Measurements from ENCODE around the gene TMC1. TPM values are rescaled to one million over a fixed set of nuclear protein-coding genes. Genes with fewer than 3 reads are reported as not detected.

TMC1 gene
- total and polyA plus RNA-seq, 2 of the 13 experiments (the other 11 are each of a cell fraction or from before 2014, with no cell fraction given), result 0.02 to 0.03 TPM

DNA sequence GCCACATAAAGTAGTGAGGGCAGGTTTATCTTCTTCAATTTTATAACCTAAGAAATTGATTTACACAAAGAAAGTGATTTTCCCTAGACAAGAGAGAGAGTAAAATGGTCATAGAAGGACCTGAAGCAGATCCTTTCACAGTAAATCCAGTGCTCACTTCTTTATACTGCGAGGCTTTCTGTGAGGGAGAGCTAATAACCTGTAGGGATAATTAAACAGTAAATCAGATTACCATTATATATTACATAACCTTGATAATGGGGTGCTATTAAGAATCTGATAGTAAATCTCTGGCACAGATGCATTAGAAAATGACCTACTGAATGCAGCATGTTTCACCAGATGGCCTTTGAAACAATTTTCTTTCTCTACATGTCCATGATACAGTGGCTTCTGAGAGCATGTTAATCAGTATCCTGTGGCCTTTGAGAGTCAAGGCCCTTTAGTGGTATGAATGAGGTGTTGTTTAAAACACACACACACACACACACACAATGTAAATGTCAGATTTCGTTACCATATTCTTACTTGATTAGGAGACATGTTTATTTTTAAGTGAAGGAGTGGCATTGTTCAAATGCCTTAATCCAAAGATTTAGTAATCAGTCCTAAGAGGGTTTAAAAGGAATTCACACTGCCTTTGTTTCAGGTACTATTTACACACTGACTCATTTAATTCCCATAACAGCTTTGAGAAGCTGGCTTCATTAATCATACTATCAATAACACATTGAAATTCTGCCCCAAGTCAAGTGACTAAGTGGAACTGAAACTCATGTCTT lies 306.7 kb downstream of the TMC1 start (continued):
- TF ChIP-seq, protein P1, sequence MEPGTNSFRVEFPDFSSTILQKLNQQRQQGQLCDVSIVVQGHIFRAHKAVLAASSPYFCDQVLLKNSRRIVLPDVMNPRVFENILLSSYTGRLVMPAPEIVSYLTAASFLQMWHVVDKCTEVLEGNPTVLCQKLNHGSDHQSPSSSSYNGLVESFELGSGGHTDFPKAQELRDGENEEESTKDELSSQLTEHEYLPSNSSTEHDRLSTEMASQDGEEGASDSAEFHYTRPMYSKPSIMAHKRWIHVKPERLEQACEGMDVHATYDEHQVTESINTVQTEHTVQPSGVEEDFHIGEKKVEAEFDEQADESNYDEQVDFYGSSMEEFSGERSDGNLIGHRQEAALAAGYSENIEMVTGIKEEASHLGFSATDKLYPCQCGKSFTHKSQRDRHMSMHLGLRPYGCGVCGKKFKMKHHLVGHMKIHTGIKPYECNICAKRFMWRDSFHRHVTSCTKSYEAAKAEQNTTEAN (CRISPR knock-in tag; conservative IDR thresholded peaks at IDR 0.05), result no peak
- TF ChIP-seq, protein P2, sequence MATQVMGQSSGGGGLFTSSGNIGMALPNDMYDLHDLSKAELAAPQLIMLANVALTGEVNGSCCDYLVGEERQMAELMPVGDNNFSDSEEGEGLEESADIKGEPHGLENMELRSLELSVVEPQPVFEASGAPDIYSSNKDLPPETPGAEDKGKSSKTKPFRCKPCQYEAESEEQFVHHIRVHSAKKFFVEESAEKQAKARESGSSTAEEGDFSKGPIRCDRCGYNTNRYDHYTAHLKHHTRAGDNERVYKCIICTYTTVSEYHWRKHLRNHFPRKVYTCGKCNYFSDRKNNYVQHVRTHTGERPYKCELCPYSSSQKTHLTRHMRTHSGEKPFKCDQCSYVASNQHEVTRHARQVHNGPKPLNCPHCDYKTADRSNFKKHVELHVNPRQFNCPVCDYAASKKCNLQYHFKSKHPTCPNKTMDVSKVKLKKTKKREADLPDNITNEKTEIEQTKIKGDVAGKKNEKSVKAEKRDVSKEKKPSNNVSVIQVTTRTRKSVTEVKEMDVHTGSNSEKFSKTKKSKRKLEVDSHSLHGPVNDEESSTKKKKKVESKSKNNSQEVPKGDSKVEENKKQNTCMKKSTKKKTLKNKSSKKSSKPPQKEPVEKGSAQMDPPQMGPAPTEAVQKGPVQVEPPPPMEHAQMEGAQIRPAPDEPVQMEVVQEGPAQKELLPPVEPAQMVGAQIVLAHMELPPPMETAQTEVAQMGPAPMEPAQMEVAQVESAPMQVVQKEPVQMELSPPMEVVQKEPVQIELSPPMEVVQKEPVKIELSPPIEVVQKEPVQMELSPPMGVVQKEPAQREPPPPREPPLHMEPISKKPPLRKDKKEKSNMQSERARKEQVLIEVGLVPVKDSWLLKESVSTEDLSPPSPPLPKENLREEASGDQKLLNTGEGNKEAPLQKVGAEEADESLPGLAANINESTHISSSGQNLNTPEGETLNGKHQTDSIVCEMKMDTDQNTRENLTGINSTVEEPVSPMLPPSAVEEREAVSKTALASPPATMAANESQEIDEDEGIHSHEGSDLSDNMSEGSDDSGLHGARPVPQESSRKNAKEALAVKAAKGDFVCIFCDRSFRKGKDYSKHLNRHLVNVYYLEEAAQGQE (IDR thresholded peaks at IDR 0.05; ENCODE audit: borderline replicate concordance in 1 of 2, low read depth in 1 of 2, low read length in 2 of 2), result no peak
- TF ChIP-seq KAT8 (CRISPR knock-in tag; IDR thresholded peaks at IDR 0.05) (no peak; the same call in 1 of the 2 replicates), HNRNPH1 (optimal IDR thresholded peaks at IDR 0.05; ENCODE audit: low read depth, low read length) (no peak), TCF12 (IDR thresholded peaks at IDR 0.05) (no peak), TCF12 (CRISPR knock-in tag; IDR thresholded peaks at IDR 0.05) (no peak), ZNF207 (IDR thresholded peaks at IDR 0.05; ENCODE audit: borderline replicate concordance) (no peak), CAMTA2 (CRISPR knock-in tag; IDR thresholded peaks at IDR 0.05; ENCODE audit: borderline replicate concordance) (no peak), ZNF329 (CRISPR knock-in tag; IDR thresholded peaks at IDR 0.05; ENCODE audit: low read depth) (no peak), SKI (IDR thresholded peaks at IDR 0.05; ENCODE audit: partially characterized antibody) (no peak), ZNF343 (CRISPR knock-in tag; IDR thresholded peaks at IDR 0.05) (no peak), IRF2 (CRISPR knock-in tag; IDR thresholded peaks at IDR 0.05) (no peak), ZNF777 (CRISPR knock-in tag; IDR thresholded peaks at IDR 0.05) (no peak), ZNF367 (CRISPR knock-in tag; IDR thresholded peaks at IDR 0.05; ENCODE audit: borderline replicate concordance) (no peak), ZNF570 (CRISPR knock-in tag; IDR thresholded peaks at IDR 0.05; ENCODE audit: borderline replicate concordance) (no peak), ZNF737 (CRISPR knock-in tag; IDR thresholded peaks at IDR 0.05; ENCODE audit: borderline replicate concordance) (no peak), ZMAT3 (CRISPR knock-in tag; conservative IDR thresholded peaks at IDR 0.05) (no peak), SNAI1 (CRISPR knock-in tag; IDR thresholded peaks at IDR 0.05; ENCODE audit: borderline replicate concordance) (no peak), ZNF530 (CRISPR knock-in tag; IDR thresholded peaks at IDR 0.05; ENCODE audit: low read depth) (no peak)
- TF ChIP-seq, protein P3, sequence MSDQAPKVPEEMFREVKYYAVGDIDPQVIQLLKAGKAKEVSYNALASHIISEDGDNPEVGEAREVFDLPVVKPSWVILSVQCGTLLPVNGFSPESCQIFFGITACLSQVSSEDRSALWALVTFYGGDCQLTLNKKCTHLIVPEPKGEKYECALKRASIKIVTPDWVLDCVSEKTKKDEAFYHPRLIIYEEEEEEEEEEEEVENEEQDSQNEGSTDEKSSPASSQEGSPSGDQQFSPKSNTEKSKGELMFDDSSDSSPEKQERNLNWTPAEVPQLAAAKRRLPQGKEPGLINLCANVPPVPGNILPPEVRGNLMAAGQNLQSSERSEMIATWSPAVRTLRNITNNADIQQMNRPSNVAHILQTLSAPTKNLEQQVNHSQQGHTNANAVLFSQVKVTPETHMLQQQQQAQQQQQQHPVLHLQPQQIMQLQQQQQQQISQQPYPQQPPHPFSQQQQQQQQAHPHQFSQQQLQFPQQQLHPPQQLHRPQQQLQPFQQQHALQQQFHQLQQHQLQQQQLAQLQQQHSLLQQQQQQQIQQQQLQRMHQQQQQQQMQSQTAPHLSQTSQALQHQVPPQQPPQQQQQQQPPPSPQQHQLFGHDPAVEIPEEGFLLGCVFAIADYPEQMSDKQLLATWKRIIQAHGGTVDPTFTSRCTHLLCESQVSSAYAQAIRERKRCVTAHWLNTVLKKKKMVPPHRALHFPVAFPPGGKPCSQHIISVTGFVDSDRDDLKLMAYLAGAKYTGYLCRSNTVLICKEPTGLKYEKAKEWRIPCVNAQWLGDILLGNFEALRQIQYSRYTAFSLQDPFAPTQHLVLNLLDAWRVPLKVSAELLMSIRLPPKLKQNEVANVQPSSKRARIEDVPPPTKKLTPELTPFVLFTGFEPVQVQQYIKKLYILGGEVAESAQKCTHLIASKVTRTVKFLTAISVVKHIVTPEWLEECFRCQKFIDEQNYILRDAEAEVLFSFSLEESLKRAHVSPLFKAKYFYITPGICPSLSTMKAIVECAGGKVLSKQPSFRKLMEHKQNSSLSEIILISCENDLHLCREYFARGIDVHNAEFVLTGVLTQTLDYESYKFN (CRISPR knock-in tag; conservative IDR thresholded peaks at IDR 0.05), result peak; percentile 77
- TF ChIP-seq, protein P4, sequence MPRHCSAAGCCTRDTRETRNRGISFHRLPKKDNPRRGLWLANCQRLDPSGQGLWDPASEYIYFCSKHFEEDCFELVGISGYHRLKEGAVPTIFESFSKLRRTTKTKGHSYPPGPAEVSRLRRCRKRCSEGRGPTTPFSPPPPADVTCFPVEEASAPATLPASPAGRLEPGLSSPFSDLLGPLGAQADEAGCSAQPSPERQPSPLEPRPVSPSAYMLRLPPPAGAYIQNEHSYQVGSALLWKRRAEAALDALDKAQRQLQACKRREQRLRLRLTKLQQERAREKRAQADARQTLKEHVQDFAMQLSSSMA (CRISPR knock-in tag; IDR thresholded peaks at IDR 0.05), result no peak

Data from HepG2 (cell line).